Measurements from ENCODE around the gene WASHC2A. TPM values are rescaled to one million over a fixed set of nuclear protein-coding genes. Genes with fewer than 3 reads are reported as not detected.
"Not testable (repeated sequence)": the region's sequence is repeated elsewhere in the genome, so short reads cannot be mapped to it uniquely, and the experiment has no call there.

Gene WASHC2A, protein sequence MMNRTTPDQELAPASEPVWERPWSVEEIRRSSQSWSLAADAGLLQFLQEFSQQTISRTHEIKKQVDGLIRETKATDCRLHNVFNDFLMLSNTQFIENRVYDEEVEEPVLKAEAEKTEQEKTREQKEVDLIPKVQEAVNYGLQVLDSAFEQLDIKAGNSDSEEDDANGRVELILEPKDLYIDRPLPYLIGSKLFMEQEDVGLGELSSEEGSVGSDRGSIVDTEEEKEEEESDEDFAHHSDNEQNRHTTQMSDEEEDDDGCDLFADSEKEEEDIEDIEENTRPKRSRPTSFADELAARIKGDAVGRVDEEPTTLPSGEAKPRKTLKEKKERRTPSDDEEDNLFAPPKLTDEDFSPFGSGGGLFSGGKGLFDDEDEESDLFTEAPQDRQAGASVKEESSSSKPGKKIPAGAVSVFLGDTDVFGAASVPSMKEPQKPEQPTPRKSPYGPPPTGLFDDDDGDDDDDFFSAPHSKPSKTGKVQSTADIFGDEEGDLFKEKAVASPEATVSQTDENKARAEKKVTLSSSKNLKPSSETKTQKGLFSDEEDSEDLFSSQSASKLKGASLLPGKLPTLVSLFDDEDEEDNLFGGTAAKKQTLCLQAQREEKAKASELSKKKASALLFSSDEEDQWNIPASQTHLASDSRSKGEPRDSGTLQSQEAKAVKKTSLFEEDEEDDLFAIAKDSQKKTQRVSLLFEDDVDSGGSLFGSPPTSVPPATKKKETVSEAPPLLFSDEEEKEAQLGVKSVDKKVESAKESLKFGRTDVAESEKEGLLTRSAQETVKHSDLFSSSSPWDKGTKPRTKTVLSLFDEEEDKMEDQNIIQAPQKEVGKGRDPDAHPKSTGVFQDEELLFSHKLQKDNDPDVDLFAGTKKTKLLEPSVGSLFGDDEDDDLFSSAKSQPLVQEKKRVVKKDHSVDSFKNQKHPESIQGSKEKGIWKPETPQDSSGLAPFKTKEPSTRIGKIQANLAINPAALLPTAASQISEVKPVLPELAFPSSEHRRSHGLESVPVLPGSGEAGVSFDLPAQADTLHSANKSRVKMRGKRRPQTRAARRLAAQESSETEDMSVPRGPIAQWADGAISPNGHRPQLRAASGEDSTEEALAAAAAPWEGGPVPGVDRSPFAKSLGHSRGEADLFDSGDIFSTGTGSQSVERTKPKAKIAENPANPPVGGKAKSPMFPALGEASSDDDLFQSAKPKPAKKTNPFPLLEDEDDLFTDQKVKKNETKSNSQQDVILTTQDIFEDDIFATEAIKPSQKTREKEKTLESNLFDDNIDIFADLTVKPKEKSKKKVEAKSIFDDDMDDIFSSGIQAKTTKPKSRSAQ (N-terminal part only)
- 16.9 and 24.0 TPM in 2 replicates for polyA plus RNA-seq (2012; rRNA removed)
- polyA plus RNA-seq (2012; cell fraction: cytosol; rRNA removed), result 17.9 and 18.4 TPM in 2 replicates
- 30.8 and 48.6 TPM in 2 replicates for polyA plus RNA-seq (2012; cell fraction: nucleus; rRNA removed)

- H3K9me3 ChIP-seq; H3K9me2 ChIP-seq; H4K20me1 ChIP-seq (ENCODE audit: insufficient read depth); H3K4me1 ChIP-seq (ENCODE audit: control insufficient read depth in 1 of 2, insufficient read depth in 2 of 2, low read depth in 1 of 2, low read length in 1 of 2); H3K27me3 ChIP-seq (ENCODE audit: insufficient read depth); H3K79me2 ChIP-seq (ENCODE audit: insufficient read depth); POLR2A ChIA-PET; H3K36me3 ChIP-seq (replicated peaks in 1 of 2; ENCODE audit: control insufficient read depth in 1 of 2, insufficient read depth in 2 of 2, low read length in 1 of 2); CTCF ChIA-PET; H3F3A ChIP-seq (replicated peaks; ENCODE audit: insufficient read depth): not testable (repeated sequence)
- Histone ChIP-seq H3K4me2 (peak within 1 kb of the TSS; percentile 67), H3K9ac (peak within 1 kb of the TSS; percentile 75), H3K4me3 (ENCODE audit: low read depth in 2 of 2, low read length in 1 of 2) (peak within 1 kb of the TSS; percentile 59 to 70), H2AFZ (ENCODE audit: low read depth) (0 out of 2 replicates have a peak within 1 kb of the TSS, but pooled peaks have one; percentile 46), H3K27ac (ENCODE audit: low read depth in 2 of 2, low read length in 1 of 2) (peak within 1 kb of the TSS; percentile 44 to 58; a peak in 2 of 4 replicates)
- 0% methylated on average over 14 of the region's 73 CpGs for WGBS (ENCODE audit: low lambda C conversion rate)
- TF ChIP-seq ELF1 (IDR thresholded peaks at IDR 0.05) (peak; percentile 82), USF2 (IDR thresholded peaks at IDR 0.05; ENCODE audit: borderline replicate concordance, low read depth, low read length) (peak; percentile 95), MAX (IDR thresholded peaks at IDR 0.05; ENCODE audit: low read depth) (peak; percentile 77), YY1 (IDR thresholded peaks at IDR 0.05; ENCODE audit: low read depth) (peak; percentile 55), POLR2AphosphoS5 (IDR thresholded peaks at IDR 0.05; ENCODE audit: low read depth, low read length) (peak; percentile 47; the same call in 1 of the 2 replicates), NFIC (IDR thresholded peaks at IDR 0.05; ENCODE audit: borderline replicate concordance) (peak; percentile 30; the same call in 1 of the 2 replicates), MXI1 (IDR thresholded peaks at IDR 0.05; ENCODE audit: low read depth, low read length) (peak; percentile 65; the same call in 1 of the 2 replicates), GABPA (IDR thresholded peaks at IDR 0.05; ENCODE audit: low read depth) (peak; percentile 35), RCOR1 (IDR thresholded peaks at IDR 0.05; ENCODE audit: low read length) (0 out of 2 replicates have a peak, but pooled peaks have one; percentile 23), TAF1 (IDR thresholded peaks at IDR 0.05; ENCODE audit: borderline replicate concordance, low read depth, low read length) (peak; percentile 45; the same call in 1 of the 2 replicates)
- TF ChIP-seq, protein P1, sequence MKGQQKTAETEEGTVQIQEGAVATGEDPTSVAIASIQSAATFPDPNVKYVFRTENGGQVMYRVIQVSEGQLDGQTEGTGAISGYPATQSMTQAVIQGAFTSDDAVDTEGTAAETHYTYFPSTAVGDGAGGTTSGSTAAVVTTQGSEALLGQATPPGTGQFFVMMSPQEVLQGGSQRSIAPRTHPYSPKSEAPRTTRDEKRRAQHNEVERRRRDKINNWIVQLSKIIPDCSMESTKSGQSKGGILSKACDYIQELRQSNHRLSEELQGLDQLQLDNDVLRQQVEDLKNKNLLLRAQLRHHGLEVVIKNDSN (IDR thresholded peaks at IDR 0.05; ENCODE audit: borderline replicate concordance, low read depth), result peak; percentile 97
- peak; percentile 82 for DNase-seq
Measured at GRCh38 chr10:50067546-50068351, at the start of gene WASHC2A. Gene WASHC2A, plus strand, starts transcription at chr10:50067954. Its CDS starts 52 bp downstream, at chr10:50068006.

- H3K79me2 ChIP-seq (ENCODE audit: insufficient read depth); POLR2A ChIA-PET; H2AFZ ChIP-seq (ENCODE audit: low read depth); H3K4me2 ChIP-seq; DNase-seq; H3K9me3 ChIP-seq; CTCF ChIA-PET; H3K36me3 ChIP-seq (replicated peaks in 1 of 2; ENCODE audit: control insufficient read depth in 1 of 2, insufficient read depth in 2 of 2, low read length in 1 of 2); H3F3A ChIP-seq (replicated peaks; ENCODE audit: insufficient read depth); H3K27ac ChIP-seq (ENCODE audit: low read depth in 2 of 2, low read length in 1 of 2); H3K9me2 ChIP-seq; H4K20me1 ChIP-seq (ENCODE audit: insufficient read depth); H3K9ac ChIP-seq; H3K4me3 ChIP-seq (ENCODE audit: low read depth in 2 of 2, low read length in 1 of 2); H3K4me1 ChIP-seq (ENCODE audit: control insufficient read depth in 1 of 2, insufficient read depth in 2 of 2, low read depth in 1 of 2, low read length in 1 of 2); H3K27me3 ChIP-seq (ENCODE audit: insufficient read depth): not testable (repeated sequence)
- 75% methylated on average over 2 of the region's 3 CpGs for WGBS (ENCODE audit: low lambda C conversion rate)
Measured at GRCh38 chr10:50019279-50019678, 48.5 kb upstream of the WASHC2A start.

DNA sequence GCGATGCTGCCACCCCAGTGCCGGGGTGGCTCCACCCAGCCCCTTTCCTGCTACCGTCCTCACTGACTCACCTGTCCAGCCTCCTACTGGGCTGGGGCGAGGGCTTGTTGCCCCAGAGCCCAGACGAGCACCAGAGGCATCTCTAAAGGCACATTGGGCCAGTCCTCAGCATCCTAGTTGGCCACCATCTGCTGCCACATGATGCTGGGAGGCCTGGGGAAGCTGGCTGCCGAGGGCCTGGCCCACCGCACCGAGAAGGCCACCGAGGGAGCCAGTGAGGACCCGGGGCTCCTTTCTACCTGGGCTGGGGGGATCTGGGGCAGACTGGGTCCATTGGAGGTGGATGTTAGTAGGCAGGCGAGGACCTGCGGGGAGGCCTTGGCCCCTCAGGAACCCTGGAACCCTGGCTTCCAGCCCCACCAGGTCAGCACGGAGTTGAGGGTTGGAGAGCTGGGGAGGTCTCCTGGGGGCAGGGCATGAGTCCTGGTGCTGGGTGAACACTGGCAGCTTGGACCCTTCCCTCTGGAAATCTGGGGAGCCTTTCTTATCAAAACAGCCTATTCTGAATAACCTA is 47.2 kb upstream of the WASHC2A start:
- H3K27ac ChIP-seq (ENCODE audit: low read depth in 2 of 2, low read length in 1 of 2); H3K4me1 ChIP-seq (ENCODE audit: control insufficient read depth in 1 of 2, insufficient read depth in 2 of 2, low read depth in 1 of 2, low read length in 1 of 2); H4K20me1 ChIP-seq (ENCODE audit: insufficient read depth); H3K79me2 ChIP-seq (ENCODE audit: insufficient read depth); H3K36me3 ChIP-seq (replicated peaks in 1 of 2; ENCODE audit: control insufficient read depth in 1 of 2, insufficient read depth in 2 of 2, low read length in 1 of 2); POLR2A ChIA-PET; H3K9me2 ChIP-seq; H3F3A ChIP-seq (replicated peaks; ENCODE audit: insufficient read depth); H2AFZ ChIP-seq (ENCODE audit: low read depth); H3K4me2 ChIP-seq; H3K4me3 ChIP-seq (ENCODE audit: low read depth in 2 of 2, low read length in 1 of 2); H3K27me3 ChIP-seq (ENCODE audit: insufficient read depth); H3K9ac ChIP-seq; DNase-seq; CTCF ChIA-PET; H3K9me3 ChIP-seq: not testable (repeated sequence)
- WGBS (ENCODE audit: low lambda C conversion rate), result 88% methylated on average over 3 of the region's 13 CpGs

Measured in SK-N-SH (cell line).